ENCODE results near the gene HECA.

GRCh38 chr6:139165324-139165723 is 30.4 kb downstream of the HECA start:
- TF ChIP-seq CTCF (IDR thresholded peaks at IDR 0.05) (no peak), POLR2A (IDR thresholded peaks at IDR 0.05) (no peak)

Data from thyroid gland (tissue), 4 donors.